ENCODE measurements around the gene ALK. TPM values are rescaled to one million over a fixed set of nuclear protein-coding genes. Genes with fewer than 3 reads are reported as not detected.

Gene ALK
- total RNA-seq, 1 donor from 2014 or later: 0.08 TPM

- no peak for DNase-seq (ENCODE audit: missing footprints)
- intact Hi-C loops (cut with DNase I): no loop called here
- ATAC-seq: no peak
Observed at GRCh38 chr2:29578084-29578598, 343.2 kb downstream of the ALK start.

- intact Hi-C loops (cut with DNase I): no loop called here
- ATAC-seq (peak; percentile 87), DNase-seq (ENCODE audit: missing footprints) (no peak)
Observed at GRCh38 chr2:29576231-29576630, 345.2 kb downstream of the ALK start.

- no peak for DNase-seq (ENCODE audit: missing footprints)
- intact Hi-C loops (cut with DNase I): no loop called here
- no peak for ATAC-seq
Observed at GRCh38 chr2:29575370-29575890, 346.0 kb downstream of the ALK start.

GRCh38 chr2:29573612-29574011 lies 347.8 kb downstream of the ALK start:
- intact Hi-C loops (cut with DNase I): no loop called here
- ATAC-seq (no peak), DNase-seq (ENCODE audit: missing footprints) (no peak)

- ATAC-seq (no peak), DNase-seq (ENCODE audit: missing footprints) (no peak)
- intact Hi-C loops (cut with DNase I): no loop called here
Observed at GRCh38 chr2:29573147-29573546, 348.2 kb downstream of the ALK start.

- no peak for ATAC-seq
- intact Hi-C loops (cut with DNase I): no loop called here
- no peak for DNase-seq (ENCODE audit: missing footprints)
Observed at GRCh38 chr2:29570539-29570938, 350.8 kb downstream of the ALK start.

- intact Hi-C loops (cut with DNase I): no loop called here
- ATAC-seq (no peak), DNase-seq (ENCODE audit: missing footprints) (no peak)
Observed at GRCh38 chr2:29567906-29568520, 353.4 kb downstream of the ALK start.

GRCh38 chr2:29563697-29564096 lies 357.7 kb downstream of the ALK start:
- intact Hi-C loops (cut with DNase I): no loop called here
- no peak for ATAC-seq
- DNase-seq (ENCODE audit: missing footprints): no peak

GRCh38 chr2:29562896-29563295 lies 358.5 kb downstream of the ALK start:
- intact Hi-C loops (cut with DNase I): no loop called here
- no peak for ATAC-seq
- DNase-seq (ENCODE audit: missing footprints): no peak

GRCh38 chr2:29562319-29562718 lies 359.1 kb downstream of the ALK start:
- ATAC-seq: peak; percentile 46
- DNase-seq (ENCODE audit: missing footprints): no peak
- intact Hi-C loops (cut with DNase I): no loop called here

GRCh38 chr2:29561628-29562027 lies 359.8 kb downstream of the ALK start:
- no peak for DNase-seq (ENCODE audit: missing footprints)
- ATAC-seq: no peak
- intact Hi-C loops (cut with DNase I): no loop called here

GRCh38 chr2:29561181-29561580 lies 360.2 kb downstream of the ALK start:
- ATAC-seq (no peak), DNase-seq (ENCODE audit: missing footprints) (peak; percentile 46)
- intact Hi-C loops (cut with DNase I): no loop called here

- intact Hi-C loops (cut with DNase I): no loop called here
- no peak for ATAC-seq
- peak; percentile 37 for DNase-seq (ENCODE audit: missing footprints)
Observed at GRCh38 chr2:29560566-29560965, 360.8 kb downstream of the ALK start.

GRCh38 chr2:29560030-29560429 lies 361.4 kb downstream of the ALK start:
- DNase-seq (ENCODE audit: missing footprints) (no peak), ATAC-seq (no peak)
- intact Hi-C loops (cut with DNase I): no loop called here

GRCh38 chr2:29559578-29559977 lies 361.8 kb downstream of the ALK start:
- ATAC-seq (no peak), DNase-seq (ENCODE audit: missing footprints) (no peak)
- intact Hi-C loops (cut with DNase I): no loop called here

GRCh38 chr2:29558097-29558496 lies 363.3 kb downstream of the ALK start:
- DNase-seq (ENCODE audit: missing footprints): no peak
- intact Hi-C loops (cut with DNase I): no loop called here
- no peak for ATAC-seq

GRCh38 chr2:29557268-29557667 lies 364.1 kb downstream of the ALK start:
- intact Hi-C loops (cut with DNase I): no loop called here
- no peak for DNase-seq (ENCODE audit: missing footprints)
- no peak for ATAC-seq

GRCh38 chr2:29549069-29549380 lies 372.4 kb downstream of the ALK start:
- no peak for ATAC-seq
- no peak for DNase-seq (ENCODE audit: missing footprints)
- intact Hi-C loops (cut with DNase I): no loop called here

- ATAC-seq: no peak
- no peak for DNase-seq (ENCODE audit: missing footprints)
- intact Hi-C loops (cut with DNase I): no loop called here
Observed at GRCh38 chr2:29544917-29545316, 376.5 kb downstream of the ALK start.

- DNase-seq (ENCODE audit: missing footprints): no peak
- intact Hi-C loops (cut with DNase I): no loop called here
- ATAC-seq: no peak
Observed at GRCh38 chr2:29544031-29544430, 377.4 kb downstream of the ALK start.

- ATAC-seq (no peak), DNase-seq (ENCODE audit: missing footprints) (no peak)
- intact Hi-C loops (cut with DNase I): no loop called here
Observed at GRCh38 chr2:29535188-29535587, 386.2 kb downstream of the ALK start.

Measured in Right ventricle myocardium inferior (tissue), 1 donor.